Subcutaneous abdominal adipose tissue (tissue), 5 donors: ENCODE data around the gene DDIAS.

Experiments
- H3K27ac ChIP-seq: one replicate; pipeline ENCODE4 v1.7.0; 2013; ENCODE audit warnings: low read depth, mild to moderate bottlenecking, inconsistent platforms, low read length, moderate library complexity
- H3K27me3 ChIP-seq, 5 donors: one replicate each; pipeline ENCODE4 v1.7.0; 2013; ENCODE audit warnings: low read length in 5 of 5, inconsistent platforms in 1 of 5; ENCODE audit not compliant: control insufficient read depth in 5 of 5, insufficient read depth in 4 of 5
- H3K36me3 ChIP-seq, 5 donors: one replicate each; pipeline ENCODE4 v1.7.0; 2013; ENCODE audit warnings: low read length in 5 of 5; ENCODE audit not compliant: control insufficient read depth in 5 of 5, insufficient read depth in 5 of 5
- H3K4me1 ChIP-seq, 5 donors: one replicate each; pipeline ENCODE4 v1.7.0; 2013; ENCODE audit warnings: low read length in 5 of 5, mild to moderate bottlenecking in 3 of 5, moderate library complexity in 1 of 5; ENCODE audit not compliant: control insufficient read depth in 5 of 5, insufficient read depth in 5 of 5
- H3K4me3 ChIP-seq, 5 donors: one replicate each; pipeline ENCODE4 v1.7.0; 2013; ENCODE audit warnings: low read length in 5 of 5, low read depth in 1 of 5
- H3K9ac ChIP-seq, 5 donors: one replicate each; pipeline ENCODE4 v1.7.0; 2013; ENCODE audit warnings: low read length in 5 of 5, mild to moderate bottlenecking in 4 of 5, moderate library complexity in 3 of 5
- H3K9me3 ChIP-seq, 5 donors: one replicate each; pipeline ENCODE4 v1.7.0; 2013; ENCODE audit warnings: low read length in 5 of 5; ENCODE audit not compliant: control insufficient read depth in 5 of 5
- donor health status: healthy.
- donor health status: healthy.
- donor health status: healthy.
- donor health status: healthy.
- donor health status: healthy.

The DDIAS gene

DNA sequence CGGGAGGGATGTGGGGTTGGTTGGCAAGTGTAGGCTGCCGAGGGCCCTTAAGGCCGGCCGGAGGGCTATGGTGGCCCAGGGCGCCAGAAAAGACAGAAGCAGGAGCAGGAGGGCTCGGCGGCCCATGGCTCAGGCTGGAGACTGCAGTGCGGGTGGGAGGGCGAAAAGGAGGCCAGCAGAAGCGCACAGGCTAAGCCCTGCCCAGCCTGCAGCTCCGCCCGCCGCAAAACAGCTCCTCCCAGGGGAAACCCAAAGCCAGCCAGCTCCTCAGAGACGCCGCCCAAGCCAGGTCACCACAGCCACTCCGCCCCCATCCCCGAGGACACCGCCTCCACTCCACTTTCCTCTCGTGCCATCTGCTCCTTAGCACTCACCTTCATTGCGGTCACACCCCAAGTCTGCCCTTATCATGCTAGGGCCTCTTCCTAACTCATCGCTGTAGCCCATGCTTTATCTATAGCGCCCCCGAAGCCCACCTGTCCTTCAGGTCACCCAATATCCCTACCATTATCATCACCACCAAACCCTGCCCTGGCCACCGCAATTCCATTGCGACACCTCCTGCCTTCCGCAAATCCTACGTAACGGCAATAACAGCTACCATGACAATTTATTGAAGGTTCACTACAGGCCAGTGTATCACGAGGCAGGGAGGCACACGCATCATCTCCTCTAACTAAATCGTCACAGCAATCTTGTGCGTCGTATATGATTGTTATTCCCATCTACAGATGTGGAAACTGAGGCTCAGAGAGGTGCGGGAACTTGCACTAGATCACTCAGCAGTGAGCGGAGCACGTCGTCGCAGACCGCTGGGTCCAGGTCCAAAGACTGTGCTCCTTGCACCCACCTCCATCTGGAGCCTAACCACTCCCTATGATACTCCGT lies 1.0 kb upstream of the DDIAS start, which contains the start of gene PRCP:
PRCP (minus strand) TSS at position 154 of the 888 bp plus-strand sequence; CDS start at position 126, 28 bp downstream.
- no peaks in the 10 kb centered on the region for H3K9me3 ChIP-seq
- peak within 1 kb of the TSS; percentile 83 to 96 (median 91) for H3K9ac ChIP-seq
- H3K36me3 ChIP-seq, result no peaks in the 10 kb centered on the region
- peaks cover 3 to 49% (median 37%) of the 10 kb centered on the region in 5 donors for H3K4me1 ChIP-seq
- peak within 1 kb of the TSS; percentile 76 to 99 (median 84) for H3K4me3 ChIP-seq
- no peaks in the 10 kb centered on the region for H3K27me3 ChIP-seq
- peak within 1 kb of the TSS; percentile 85 for H3K27ac ChIP-seq

DNA sequence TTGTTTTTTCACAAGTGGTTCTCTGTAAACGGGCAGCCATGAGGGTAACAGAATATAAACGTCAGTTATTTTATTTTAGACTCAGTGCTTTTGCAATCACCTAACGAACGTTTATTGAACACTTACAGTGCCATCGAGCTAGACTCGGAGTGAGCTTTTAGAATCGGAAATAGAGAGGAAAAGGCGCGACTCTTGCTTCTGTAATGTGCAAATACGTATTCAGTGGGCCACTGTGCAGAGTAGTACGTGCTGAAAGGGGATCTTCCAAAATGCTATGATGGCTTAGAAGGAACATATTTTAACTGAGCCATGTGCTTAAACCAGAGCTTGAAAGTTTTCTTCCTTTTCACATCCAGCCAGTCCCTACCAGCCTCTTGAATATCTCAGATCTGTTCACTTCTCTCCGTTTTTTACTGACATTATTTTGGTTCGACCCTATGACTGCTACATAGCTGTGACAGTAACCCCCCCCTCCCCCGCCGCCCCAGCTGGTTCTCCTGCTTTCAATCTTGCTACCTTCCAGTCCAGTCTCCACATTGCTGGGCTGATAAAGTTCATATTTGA lies 468 bp downstream of the DDIAS start:
- H3K4me1 ChIP-seq, result peaks cover 3 to 43% (median 36%) of the 10 kb centered on the region in 5 donors
- H3K9ac ChIP-seq, result no peak overlapping the region
- no peaks in the 10 kb centered on the region for H3K36me3 ChIP-seq
- no peak overlapping the region for H3K27ac ChIP-seq
- H3K9me3 ChIP-seq, result no peaks in the 10 kb centered on the region
- H3K27me3 ChIP-seq, result no peaks in the 10 kb centered on the region
- H3K4me3 ChIP-seq, result peak overlapping the region; percentile 48 to 90 (median 83)

DNA sequence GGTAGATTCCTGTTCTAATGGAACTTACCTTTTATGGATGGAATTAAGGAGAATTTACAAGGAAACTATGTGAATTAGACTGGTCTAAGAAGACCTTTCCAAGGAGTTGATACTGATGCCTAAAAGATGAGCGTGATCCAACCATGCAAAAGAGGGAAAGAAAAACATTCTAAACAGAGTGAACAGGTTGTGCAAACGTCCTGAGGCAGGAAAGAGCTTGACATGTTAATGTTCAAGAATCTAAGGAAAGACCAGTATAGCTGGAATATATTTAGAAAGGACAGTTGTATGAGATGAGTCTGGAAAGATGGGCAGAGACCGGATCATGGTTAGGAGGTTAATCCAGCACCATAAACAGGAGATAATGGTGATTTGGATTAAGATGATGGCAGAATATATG lies 1.3 kb downstream of the DDIAS start:
- Histone ChIP-seq H3K4me1 (peaks cover 3 to 40% (median 33%) of the 10 kb centered on the region in 5 donors), H3K9ac (no peak overlapping the region), H3K27me3 (no peaks in the 10 kb centered on the region), H3K4me3 (no peak overlapping the region), H3K9me3 (no peaks in the 10 kb centered on the region), H3K27ac (no peak overlapping the region), H3K36me3 (no peaks in the 10 kb centered on the region)

DNA sequence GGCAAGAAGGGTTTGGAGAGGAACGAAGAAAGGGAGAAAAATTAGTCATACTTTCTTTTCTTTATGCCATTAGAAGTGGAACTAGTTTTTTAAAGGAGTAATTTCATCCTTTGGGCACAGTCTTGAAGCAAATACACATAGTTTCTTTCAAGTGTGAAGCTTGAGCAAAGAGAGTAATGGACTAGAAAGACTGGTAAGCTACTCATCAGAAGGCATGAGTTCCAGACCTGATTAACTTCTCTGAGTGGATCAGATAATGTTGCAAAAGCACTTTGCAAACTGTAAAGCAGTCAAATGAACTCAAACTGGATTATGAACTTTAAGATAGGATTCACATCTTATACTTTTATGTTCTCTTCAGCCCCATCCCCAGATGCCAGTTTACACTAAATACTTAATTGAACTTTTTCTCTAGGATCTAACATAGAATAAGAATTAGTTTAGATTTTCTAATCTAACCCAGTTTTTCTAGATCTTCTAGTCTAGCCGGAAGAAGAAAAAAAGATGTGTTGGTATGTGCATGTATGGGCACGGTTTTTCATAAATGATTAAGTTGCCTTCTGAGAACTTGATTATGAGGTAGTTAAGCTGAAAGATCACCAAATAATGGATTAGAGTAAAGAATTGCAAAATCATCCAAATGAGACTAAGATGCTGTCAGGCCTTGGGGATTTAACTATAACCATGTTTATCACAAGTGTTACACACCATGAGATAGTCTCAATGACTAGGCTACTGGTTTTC lies 2.5 kb downstream of the DDIAS start:
- Histone ChIP-seq H3K9me3 (no peaks in the 10 kb centered on the region), H3K27me3 (no peaks in the 10 kb centered on the region), H3K4me1 (peaks cover 3 to 31% (median 23%) of the 10 kb centered on the region in 5 donors), H3K36me3 (no peaks in the 10 kb centered on the region), H3K4me3 (no peak overlapping the region), H3K27ac (no peak overlapping the region), H3K9ac (no peak overlapping the region)

DNA sequence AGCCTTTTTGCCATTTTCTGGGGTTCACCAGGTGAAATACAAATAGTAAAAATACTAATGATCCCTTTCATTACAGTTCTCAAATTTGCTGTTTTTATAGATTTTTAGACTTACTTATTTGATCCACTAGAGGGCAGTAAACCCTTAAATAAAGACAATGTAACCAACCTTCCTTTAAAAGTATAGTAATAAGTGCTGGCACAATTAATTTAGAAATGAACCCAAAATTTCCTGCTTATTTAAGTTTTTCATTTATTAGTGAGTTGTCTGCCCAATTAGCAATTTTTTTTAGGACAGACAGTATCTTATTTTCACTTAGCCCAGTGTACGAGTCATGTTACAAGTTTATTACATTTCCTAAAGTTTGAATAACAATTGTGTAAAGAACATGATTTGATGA lies 4.7 kb downstream of the DDIAS start:
- Histone ChIP-seq H3K4me1 (peaks cover 0 to 9% (median 5%) of the 10 kb centered on the region in 5 donors), H3K27me3 (no peaks in the 10 kb centered on the region), H3K36me3 (no peaks in the 10 kb centered on the region), H3K4me3 (no peak overlapping the region), H3K9ac (no peak overlapping the region), H3K9me3 (no peaks in the 10 kb centered on the region), H3K27ac (no peak overlapping the region)

DNA sequence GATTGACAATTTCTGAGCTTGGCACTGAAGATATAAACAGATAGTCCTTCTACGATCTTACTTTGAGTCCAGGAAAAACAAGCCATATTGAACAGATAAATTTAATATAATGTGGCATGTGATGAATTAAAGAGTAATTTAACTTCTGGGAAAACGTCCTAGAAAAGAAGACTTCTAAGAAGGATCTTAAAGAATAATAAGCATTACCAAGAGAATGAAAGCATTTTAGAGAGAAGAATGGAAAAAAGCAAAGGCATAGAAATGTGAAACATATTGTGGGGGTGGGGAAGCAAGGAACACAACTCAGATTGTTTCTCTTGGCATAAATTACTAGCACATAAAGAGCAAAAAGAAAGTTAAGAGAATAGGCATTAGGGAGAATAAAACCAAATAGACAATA lies 5.4 kb downstream of the DDIAS start:
- Histone ChIP-seq H3K4me3 (no peak overlapping the region), H3K36me3 (no peaks in the 10 kb centered on the region), H3K27me3 (no peaks in the 10 kb centered on the region), H3K27ac (no peak overlapping the region), H3K4me1 (peaks cover 0 to 3% (median 1%) of the 10 kb centered on the region in 5 donors), H3K9ac (no peak overlapping the region), H3K9me3 (no peaks in the 10 kb centered on the region)

DNA sequence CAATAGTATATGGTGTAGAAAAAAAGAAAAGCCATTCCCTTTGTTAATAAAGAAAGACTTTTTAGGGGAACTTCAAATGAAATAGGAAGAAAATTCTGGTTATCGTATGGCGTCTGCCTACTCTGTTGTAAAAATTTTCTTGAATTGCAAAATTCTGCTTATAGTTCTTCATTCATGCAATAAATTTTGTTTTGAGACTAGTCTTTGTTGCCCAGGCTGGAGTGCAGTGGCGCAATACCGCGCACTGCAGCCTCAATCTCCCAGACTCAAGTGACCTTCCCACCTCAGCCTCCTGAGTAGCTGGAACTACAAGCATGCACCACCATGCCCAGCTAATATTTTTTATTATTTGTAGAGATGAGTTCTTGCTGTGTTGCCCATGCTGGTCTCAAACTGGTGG lies 5.8 kb downstream of the DDIAS start:
- Histone ChIP-seq H3K27me3 (no peaks in the 10 kb centered on the region), H3K4me3 (no peak overlapping the region), H3K9me3 (no peaks in the 10 kb centered on the region), H3K9ac (no peak overlapping the region), H3K4me1 (no peaks in the 10 kb centered on the region), H3K27ac (no peak overlapping the region), H3K36me3 (no peaks in the 10 kb centered on the region)

DNA sequence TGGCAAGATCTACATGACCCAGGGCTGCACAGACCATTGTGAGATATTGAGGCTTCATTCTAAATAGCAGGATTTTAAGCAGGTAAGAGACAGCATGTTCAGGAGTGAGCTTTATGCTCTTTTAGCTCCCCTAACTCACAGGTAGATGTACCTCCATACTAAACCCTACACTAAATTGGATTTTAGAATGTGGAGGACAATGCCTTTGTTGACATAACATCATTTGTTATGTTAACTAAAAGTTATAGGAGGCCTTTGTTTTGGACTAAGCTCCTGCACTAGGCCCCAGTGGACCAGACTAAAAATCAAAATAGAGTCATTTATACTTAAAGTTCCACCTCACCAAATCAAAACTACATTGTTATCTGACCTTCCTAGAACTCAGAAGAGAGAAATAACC lies 6.8 kb downstream of the DDIAS start:
- no peaks in the 10 kb centered on the region for H3K9me3 ChIP-seq
- H3K27me3 ChIP-seq, result no peaks in the 10 kb centered on the region
- no peak overlapping the region for H3K4me3 ChIP-seq
- no peak overlapping the region for H3K9ac ChIP-seq
- H3K27ac ChIP-seq, result no peak overlapping the region
- no peaks in the 10 kb centered on the region for H3K36me3 ChIP-seq
- no peaks in the 10 kb centered on the region for H3K4me1 ChIP-seq

DNA sequence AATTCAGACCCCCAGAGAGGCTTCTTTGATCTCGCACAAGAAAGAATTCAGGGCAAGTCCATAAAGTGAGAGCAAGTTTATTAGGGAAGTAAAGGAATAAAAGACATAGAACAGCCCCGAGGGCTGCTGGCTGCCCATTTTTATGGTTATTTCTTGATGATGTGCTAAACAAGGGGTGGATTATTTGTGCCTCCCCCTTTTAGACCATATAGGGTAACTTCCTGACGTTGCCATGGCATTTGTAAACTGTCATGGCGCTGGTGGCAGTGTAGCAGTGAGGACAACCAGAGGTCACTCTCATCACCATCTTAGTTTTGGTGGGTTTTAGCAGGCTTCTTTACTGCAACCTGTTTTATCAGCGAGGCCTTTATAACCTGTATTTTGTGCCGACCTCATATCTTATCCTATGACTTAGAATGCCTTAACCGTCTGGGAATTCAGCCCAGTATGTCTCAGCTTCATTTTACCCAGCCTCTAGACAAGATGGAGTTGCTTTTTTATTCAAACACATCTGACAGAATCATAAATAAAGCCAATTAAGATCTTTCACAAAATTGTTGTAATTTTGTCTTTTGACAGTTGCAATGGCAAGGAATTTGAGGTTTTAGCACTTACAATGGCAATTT lies 7.6 kb downstream of the DDIAS start:
- Histone ChIP-seq H3K9ac (no peak overlapping the region), H3K4me3 (no peak overlapping the region), H3K27ac (no peak overlapping the region), H3K36me3 (no peaks in the 10 kb centered on the region), H3K27me3 (no peaks in the 10 kb centered on the region), H3K4me1 (no peaks in the 10 kb centered on the region), H3K9me3 (no peaks in the 10 kb centered on the region)
